Mammary epithelial cell (primary cell): ENCODE measurements around the gene MED12L.

Source experiments
- CTCF ChIP-seq, 2 donors: IDR thresholded peaks in 1 of 2; conservative IDR thresholded peaks in 1 of 2; 2 replicates each; pipeline ENCODE4 v1.5.1; 2011 to 2012; ENCODE audit warnings: inconsistent platforms in 2 of 2, low read length in 2 of 2, mild to moderate bottlenecking in 2 of 2, control low read depth in 1 of 2, low read depth in 1 of 2; ENCODE audit not compliant: insufficient read depth in 1 of 2; ENCODE audit errors: extremely low read depth in 1 of 2
- EZH2 ChIP-seq: IDR thresholded peaks from 2 replicates; pipeline ENCODE4 v1.6.1; 2012; ENCODE audit warnings: low read length, inconsistent platforms, borderline replicate concordance

- TF ChIP-seq CTCF (conservative IDR thresholded peaks at IDR 0.05 in 1 of 2, IDR thresholded peaks at IDR 0.05 in 1 of 2; ENCODE audit: extremely low read depth in 1 of 2, insufficient read depth in 1 of 2, low read depth in 1 of 2, low read length in 2 of 2) (no peak), EZH2 (no peak)
Measured at GRCh38 chr3:151314137-151314536, 228.7 kb downstream of the MED12L start.
